Suppressor macrophage (primary cell): Measurements from ENCODE around the gene STK40.
A peak's percentile ranks its signal among the peaks of the same experiment; 100 is the strongest.

Experiments
- DNase-seq, 4 experiments: peaks; one replicate each; pipeline ENCODE4 v3.0.0-alpha.2; 2020 to 2022

STK40 gene

GRCh38 chr1:36309397-36309796 lies 76.3 kb downstream of the STK40 start:
- no peak for DNase-seq

DNA sequence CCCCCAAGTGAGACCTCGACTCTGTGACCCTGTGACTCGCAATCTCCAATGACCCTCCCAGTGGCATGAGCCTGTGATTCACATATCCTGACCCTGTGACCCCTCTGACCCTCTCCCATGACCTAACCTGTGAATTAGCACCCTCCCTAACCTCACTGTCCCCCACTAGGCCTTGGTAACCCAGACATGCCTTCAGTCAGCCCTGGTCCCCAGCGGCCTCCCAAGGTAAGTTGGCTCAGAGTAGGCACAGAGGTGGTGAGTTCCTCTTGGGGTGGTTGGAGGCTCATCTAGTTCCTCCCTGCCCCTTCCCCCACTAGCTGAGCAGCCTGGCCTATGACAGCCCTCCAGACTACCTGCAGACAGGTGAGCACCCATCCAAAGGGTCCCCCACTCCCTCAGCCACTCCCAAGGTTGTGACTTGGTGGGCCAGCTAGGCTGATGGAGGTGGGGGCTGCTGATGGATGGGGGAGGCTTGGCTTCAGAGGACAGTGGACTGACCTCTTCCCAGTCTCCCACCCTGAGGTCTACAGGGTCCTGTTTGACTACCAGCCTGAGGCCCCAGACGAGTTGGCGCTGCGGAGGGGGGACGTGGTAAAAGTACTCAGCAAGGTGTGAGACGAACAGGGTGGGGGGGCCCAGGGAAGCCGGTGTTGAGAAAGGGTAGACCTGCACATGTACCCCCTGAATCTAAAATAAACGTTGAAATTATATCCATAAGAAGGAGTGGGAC lies 78.0 kb downstream of the STK40 start:
- DNase-seq, result no peak

DNA sequence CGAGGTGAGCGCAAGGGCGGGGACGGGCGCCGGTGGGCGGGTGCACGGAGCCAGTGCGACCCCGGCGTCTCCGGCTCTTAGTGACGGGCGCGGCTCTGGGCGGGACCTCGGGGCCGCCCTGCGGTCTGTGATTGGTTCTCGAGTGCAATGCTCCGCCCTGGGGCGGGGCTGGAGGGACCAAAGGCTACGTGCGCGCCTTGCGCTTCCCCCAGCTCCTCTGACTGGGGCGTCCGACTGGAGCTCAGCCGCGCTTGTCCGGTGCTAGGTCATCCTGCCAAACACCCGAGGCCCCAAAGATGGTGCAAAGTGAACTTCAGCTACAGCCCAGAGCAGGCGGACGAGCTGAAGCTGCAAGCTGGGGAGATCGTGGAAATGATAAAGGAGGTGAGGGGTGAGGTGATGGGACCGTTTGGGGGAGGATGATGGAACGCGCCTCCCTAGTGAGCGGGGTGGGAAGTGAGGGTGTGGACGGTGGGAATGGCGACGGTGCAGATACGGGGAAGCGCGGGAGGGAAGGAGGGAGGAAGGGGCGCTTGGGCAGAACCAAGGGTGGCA lies 78.7 kb downstream of the STK40 start:
- DNase-seq, result peak; percentile 93 to 97 (median 96)

- DNase-seq, result peak; percentile 25 to 70 (median 48)
Measured at GRCh38 chr1:36306210-36306901, 79.4 kb downstream of the STK40 start, which contains the start of gene SH3D21. SH3D21 (plus strand) TSS chr1:36306368; CDS start chr1:36306421, 53 bp downstream.

GRCh38 chr1:36305915-36306209 lies 79.9 kb downstream of the STK40 start:
- no peak for DNase-seq

GRCh38 chr1:36304970-36305914 lies 80.5 kb downstream of the STK40 start:
- DNase-seq, result no peak

DNA sequence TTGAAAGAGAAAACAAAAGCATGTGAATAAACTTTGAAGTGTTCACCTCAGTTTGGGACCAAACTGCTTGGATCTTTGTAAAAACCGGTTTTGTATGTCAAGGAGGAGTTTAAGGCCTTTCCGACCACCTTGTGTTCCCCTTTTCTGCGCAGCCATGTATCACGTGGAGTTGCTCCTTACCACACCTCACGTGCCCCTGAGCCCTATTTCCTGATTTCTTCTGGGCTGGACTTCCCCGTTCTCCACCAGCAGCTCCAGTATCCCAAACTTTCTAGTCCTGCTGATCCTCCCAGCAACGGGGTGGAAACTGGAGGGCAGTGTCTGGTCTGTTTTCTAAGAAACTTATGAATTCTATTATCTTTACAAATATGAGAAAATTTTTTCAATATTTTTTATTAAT lies 81.2 kb downstream of the STK40 start:
- peak; percentile 80 to 91 (median 90) for DNase-seq

GRCh38 chr1:36303650-36304360 lies 81.9 kb downstream of the STK40 start:
- no peak for DNase-seq

DNA sequence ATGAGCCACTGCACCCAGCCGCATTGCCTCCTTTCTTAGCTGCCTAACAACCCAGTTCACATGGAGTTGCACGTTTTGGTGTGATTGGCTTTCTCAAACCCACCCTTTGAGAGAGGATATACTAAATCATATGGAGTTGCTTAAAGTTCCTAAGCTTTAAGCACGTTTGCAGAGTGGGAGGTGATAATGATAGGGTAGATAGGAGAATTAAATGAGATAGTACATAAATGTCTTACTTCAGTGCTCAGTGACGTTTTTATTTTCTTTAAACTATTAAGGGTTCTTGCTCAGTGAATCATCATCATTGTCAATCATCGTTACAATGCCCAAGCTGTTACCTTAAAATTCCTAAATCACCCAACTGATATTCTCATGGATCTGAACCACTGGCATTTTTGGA lies 82.5 kb downstream of the STK40 start:
- DNase-seq, result no peak

GRCh38 chr1:36301220-36301619 lies 84.5 kb downstream of the STK40 start:
- peak in 2 of 4 experiments; percentile 32 to 39 for DNase-seq

- peak; percentile 60 to 84 (median 72) for DNase-seq
Measured at GRCh38 chr1:36300526-36300925, 85.2 kb downstream of the STK40 start.

GRCh38 chr1:36298640-36299039 lies 87.1 kb downstream of the STK40 start:
- no peak for DNase-seq

DNA sequence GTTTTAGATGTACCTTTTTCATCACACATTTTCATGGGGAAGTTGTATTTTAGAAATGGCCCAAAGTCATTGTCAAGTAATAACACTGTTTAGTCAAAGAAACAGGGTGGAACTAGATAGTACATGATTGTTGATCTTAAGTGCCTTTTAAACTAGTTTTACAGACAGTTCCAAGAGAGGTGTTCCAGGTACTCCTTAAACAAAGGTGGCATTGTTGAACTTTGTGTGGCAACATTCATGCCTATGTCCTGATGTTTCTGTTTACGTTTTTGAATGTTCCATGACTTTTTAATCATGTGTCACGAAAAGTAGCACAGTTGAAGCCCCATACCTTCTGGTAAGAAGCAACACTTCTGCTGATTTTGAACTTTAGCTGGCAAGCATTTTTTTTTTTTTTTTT lies 88.7 kb downstream of the STK40 start:
- DNase-seq, result no peak

DNA sequence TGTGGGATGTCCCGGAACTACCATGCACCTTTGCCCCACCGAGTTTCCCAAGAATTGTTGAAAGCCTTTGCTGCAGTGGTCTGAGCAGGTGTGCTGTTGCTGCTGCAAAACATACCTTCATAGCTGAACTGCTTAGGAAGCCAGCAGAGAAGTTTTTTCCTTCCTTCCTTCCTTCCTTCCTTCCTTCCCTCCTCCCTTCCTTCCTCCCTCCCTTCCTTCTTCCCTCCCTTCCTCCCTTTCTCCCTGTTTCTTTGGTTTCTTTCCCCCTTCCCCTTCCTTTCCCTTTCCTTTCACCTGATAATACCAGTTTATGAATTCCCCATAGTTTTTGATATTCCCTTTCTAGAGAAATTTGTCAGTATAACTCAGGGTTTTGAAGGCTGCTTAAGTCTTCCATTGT lies 90.3 kb downstream of the STK40 start:
- no peak for DNase-seq
